GM18858 (cell line): ENCODE results near the gene PRKCH.

Source experiments
- ATAC-seq: cut with Tn5 transposase; IDR thresholded peaks from one replicate; pipeline ENCODE4 v1.9.1; 2021; ENCODE audit not compliant: unreplicated experiment

Gene PRKCH

GRCh38 chr14:61575551-61576150 is 254.3 kb downstream of the PRKCH start:
- ATAC-seq, result no peak

- no peak for ATAC-seq
Measured at GRCh38 chr14:61577506-61577931, 256.1 kb downstream of the PRKCH start.

- ATAC-seq, result no peak
Measured at GRCh38 chr14:61578745-61579144, 257.4 kb downstream of the PRKCH start.

- ATAC-seq, result no peak
Measured at GRCh38 chr14:61581340-61581739, 260.0 kb downstream of the PRKCH start.

GRCh38 chr14:61581955-61582615 is 260.7 kb downstream of the PRKCH start:
- no peak for ATAC-seq

GRCh38 chr14:61582815-61583214 is 261.4 kb downstream of the PRKCH start:
- no peak for ATAC-seq

- ATAC-seq, result no peak
Measured at GRCh38 chr14:61584331-61584741, 263.0 kb downstream of the PRKCH start.

- no peak for ATAC-seq
Measured at GRCh38 chr14:61585598-61586543, 264.5 kb downstream of the PRKCH start.

GRCh38 chr14:61586544-61587055 is 265.2 kb downstream of the PRKCH start:
- ATAC-seq, result no peak

- ATAC-seq, result no peak
Measured at GRCh38 chr14:61587081-61587713, 265.8 kb downstream of the PRKCH start.

- ATAC-seq, result no peak
Measured at GRCh38 chr14:61588419-61588901, 267.1 kb downstream of the PRKCH start.

GRCh38 chr14:61589691-61590581 is 268.6 kb downstream of the PRKCH start:
- ATAC-seq, result no peak

- ATAC-seq, result no peak
Measured at GRCh38 chr14:61591862-61592261, 270.5 kb downstream of the PRKCH start.

- no peak for ATAC-seq
Measured at GRCh38 chr14:61593330-61593729, 272.0 kb downstream of the PRKCH start.

GRCh38 chr14:61596990-61597389 is 275.6 kb downstream of the PRKCH start:
- no peak for ATAC-seq

GRCh38 chr14:61598980-61599379 is 277.6 kb downstream of the PRKCH start:
- ATAC-seq, result no peak

- no peak for ATAC-seq
Measured at GRCh38 chr14:61599942-61600341, 278.6 kb downstream of the PRKCH start.
